LHCN-M2 (cell line): ENCODE measurements around the gene PECR. TPM values are rescaled to one million over a fixed set of nuclear protein-coding genes. Genes with fewer than 3 reads are reported as not detected.
"Not testable (repeated sequence)": the region's sequence is repeated elsewhere in the genome, so short reads cannot be mapped to it uniquely, and the experiment has no call there.

Experiments used
- DNase-seq: peaks from one replicate; pipeline ENCODE4 v3.0.0-alpha.2; 2012; ENCODE audit warnings: low read depth
- total RNA-seq: library from RNA; depleted of rRNA; stranded (reverse); fragments of >200 nt; gene quantifications from 2 replicates; pipeline ENCODE4 v1.2.3, GENCODE V29; 2014

Gene PECR
- total RNA-seq, 1 experiment from 2014 or later, result 12.0 TPM

DNA sequence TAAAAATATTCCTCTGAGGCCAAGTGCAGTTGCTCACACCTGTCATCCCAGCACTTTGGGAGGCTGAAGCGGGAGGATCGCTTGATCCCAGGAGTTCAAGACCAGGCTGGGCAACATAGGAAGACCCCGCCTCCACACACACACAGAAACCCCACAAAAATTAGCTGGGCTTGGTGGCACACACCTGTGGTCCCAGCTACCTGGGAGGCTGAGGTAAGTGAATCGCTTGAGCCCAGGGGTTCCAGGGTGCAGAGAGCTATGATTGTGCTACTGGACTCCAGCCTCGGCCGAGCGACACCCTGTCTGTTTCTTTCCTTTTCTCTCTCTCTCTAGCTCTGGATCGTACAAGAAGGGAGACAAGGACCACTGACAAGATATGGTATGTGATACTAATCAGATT is 25.7 kb upstream of the PECR start:
- DNase-seq, result no peak

DNA sequence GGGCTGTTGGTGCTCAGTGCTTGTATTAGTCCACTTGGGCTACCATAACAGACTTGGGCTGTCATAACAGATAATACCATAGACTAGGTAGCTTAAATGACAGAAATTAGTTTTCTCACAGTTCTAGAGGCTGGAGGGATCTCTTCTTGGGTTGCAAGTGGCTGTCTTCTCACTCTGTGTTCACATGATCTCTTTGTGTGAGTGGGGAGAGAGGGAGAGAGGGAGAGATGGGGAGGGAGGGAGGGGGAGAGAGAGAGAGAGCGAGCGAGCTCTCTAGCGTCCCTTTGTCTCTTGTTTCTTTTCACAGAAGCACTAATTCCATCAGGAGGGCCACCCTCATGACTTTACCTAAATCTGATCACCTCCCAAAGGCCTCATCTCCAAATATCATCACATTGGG is 23.1 kb upstream of the PECR start:
- no peak for DNase-seq

DNA sequence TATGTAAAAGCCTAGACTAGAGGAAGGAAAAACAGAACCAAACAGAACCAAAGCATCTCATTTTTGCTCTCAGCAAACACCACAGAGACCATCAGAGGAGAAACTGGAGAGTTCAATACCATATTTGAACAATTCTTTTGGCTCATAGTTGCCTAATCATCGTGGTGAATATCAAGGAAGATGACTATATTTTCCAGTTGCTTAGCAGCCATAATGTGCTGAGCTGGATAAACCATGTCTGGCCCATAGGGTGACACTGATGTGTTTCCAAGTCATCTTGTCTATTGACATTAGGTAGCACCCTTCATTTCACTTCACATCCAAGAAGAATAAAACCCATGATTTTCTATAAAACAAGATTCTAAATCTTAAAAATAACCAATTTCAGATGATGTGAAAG is 21.6 kb upstream of the PECR start:
- DNase-seq, result no peak

DNA sequence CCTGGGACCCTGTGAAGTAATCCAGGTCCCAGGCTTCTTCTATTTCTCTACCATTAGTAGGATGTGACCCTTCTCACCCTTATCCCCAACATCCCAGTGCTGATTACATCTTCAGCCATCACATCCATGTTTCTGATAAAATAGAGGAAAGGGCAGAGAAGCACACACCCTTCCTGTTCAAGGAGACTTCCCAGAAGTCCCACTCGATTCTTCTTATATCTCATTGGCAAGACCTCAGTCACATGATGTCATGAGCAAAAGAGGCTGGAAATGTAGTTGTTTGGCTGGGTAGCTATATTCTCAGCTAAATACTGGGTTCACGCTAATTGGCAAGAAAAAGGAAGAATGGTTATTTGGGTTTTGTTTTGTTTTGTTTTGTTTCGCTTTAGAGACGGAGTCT is 19.5 kb upstream of the PECR start:
- DNase-seq, result no peak

DNA sequence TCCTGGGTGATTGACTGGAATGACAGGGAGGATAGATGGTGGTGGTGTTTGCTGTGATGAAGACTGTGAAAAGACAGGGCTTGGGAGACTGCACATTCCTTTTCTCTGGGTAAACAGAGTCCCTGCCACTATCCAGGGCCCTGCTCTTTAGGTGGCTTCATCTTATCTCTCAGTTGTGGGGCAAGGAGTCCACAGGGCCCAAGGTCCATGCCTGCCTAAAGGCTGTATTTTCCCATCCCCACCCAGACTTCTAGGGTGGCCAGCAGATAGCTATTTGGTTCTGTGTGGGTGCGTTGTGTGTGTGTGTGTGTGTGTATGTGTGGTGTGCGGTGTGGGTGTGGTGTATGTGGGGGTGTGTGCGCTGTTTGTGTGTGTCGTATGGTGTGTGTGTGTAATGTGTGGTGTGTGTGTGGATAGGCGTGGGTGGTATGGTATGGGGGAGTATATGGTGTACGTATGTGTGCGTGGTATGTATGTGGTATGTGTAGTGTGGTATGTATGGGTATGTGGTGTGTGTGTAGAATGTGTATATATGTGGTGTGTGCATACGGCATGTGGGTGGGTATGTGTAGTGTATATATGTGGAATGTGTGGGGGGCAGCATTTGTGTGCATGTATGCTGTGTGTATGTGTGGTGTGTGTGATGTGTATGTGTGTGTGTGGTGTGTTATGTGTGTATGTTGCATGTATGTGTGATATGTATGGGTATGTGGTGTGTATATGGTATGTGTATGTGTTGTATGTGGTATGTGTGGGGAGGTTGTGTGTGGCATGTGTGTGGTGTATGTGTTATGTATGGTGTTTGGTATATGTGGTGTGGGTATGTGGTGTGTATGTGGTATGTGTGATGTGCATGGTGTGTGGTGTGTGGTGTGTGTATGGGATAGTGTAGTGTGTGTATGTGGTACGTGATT is 17.1 kb upstream of the PECR start:
- DNase-seq, result no peak

DNA sequence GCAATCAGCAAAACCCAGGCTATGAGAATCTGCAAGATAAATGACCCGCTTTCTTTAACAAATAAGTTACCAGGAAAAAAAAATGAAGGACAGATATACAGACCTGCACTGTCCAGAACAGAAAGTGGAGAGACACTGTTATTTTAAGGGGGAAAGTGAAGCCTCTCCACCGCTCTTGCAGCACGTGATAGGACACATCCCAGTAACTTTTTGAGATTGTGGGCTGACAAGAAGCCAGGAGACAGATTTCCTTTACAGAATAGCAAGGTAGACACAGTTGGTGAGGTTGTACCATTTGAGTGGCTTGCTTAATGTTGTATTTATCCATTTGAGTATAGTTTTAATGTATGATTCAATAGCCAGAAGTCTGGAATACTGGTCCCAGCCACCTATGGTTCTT is 13.1 kb upstream of the PECR start:
- no peak for DNase-seq

DNA sequence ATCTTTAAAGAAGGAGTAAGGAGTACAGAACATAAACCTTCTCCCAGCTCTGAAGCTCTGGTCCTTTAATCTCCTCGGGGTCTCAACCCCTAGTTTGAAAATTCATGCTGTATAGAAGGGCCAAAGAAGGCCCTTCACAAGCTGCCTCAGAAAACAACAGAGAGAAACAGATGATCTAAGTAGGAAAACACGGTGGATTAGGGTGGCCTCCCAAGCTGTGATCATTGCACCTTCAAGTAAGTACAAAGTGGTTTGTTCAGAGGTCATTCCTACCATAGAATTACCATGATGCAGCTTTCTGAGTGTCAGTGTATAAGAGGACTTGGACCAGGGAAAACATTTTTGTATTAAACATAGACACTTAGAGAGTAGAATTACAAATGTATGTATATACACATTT is 11.0 kb upstream of the PECR start:
- DNase-seq, result no peak

DNA sequence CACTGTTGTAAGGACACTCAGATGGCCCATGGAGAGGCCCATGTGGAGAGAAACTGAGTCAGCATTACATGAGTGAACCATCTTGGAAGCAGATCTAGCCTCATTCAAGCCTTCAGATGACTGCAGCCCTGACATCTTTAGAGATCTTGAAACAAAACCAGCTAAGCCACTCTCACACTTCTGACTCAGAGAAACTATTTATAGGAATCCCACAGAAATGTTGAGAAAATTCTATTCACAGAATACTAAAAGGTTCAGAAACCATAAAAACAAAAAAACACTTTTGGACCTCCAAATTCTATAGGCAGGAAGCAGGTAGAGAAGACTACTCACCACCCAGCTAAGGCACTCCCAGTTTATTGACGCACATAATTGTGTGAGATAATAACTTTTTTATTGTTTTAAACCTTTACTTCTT is 8.8 kb upstream of the PECR start:
- DNase-seq, result peak; percentile 61

DNA sequence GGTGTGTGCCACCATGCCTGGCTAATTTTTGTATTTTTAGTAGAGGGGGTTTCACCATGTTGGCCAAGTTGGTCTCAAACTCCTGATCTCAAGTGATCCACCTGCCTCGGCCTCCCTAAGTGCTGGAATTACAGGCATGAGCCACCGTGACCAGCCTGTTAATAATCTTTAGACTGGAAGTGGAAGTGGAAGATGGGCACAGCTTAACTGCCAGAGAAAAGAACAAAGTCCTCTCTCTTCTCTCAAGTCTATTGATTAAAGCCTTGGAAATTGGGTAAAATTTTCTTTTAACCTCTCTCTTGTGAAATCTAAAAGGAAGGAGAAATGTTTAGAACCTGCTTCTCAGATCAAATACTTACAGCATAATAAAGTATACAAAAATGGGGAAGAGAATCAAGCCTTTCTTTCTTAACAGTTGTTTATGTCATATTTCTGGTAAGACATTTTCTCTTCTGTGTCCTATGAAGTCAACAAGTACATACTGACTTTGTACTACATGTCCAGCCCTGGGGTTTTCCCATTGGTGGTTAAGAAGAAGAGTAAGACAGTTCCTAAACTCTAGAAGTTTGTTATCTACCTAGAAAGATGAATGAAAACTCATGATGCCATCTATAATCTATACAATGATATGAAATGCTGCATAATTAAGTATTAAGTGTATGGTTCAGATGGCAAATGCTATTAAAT is 4.7 kb upstream of the PECR start:
- DNase-seq, result no peak

DNA sequence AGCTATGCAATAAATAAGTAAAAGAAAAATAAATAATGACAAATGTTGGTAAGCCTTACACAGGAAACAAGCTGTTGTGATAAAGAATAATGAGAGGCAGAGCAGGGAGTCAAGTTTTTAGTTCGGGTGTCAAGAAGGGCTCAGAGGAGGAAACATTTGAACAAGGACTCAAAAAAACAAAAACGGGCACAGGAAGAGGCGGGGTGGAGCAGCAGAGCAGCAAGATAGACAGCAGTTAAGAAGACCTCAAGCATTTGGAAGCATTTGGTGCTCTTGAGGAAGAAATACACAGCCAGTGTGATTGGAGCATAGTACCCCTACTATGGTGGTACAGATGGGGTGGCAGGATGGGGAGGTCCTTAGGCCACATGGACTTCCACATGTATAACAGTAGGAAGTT is 2.9 kb upstream of the PECR start:
- peak; percentile 57 for DNase-seq

DNA sequence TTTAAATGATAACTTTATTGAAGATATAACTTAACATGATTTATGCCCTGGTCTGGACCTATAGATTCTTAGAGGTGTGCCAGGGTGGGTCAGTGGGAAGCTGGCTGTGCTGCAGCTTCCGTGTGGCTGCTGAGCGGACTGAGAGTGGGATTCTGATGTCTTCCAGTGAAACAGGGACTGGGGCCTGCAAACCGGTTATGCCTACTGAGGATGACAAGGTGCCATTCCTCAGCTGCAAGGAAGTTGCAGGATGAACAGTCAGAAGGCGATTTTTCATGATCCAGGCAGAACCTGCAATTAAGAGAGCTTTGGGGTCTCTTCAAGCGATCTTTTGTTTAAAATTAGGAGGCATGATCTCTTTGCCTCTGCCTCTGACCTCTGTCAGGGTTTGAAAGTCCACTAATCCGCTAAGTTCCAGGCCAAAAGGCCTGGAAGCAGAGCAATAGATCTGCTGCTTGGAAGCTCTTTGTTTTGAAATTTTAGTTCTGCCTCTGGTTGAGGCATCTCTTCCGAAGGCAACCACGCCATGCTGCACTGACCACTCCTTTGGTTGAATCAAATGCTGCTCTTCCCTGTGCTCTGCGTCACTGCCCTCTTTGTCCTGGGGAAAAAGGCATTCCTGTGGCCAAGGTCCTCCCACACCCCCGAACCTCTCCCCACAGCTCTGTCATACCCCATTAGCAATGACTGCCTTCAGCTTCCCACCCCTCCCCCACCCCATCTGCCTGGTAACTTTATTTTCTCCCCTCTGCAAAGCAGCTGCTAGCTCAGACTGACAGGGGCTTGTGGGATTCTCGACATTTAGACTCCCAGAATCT is 2.1 kb upstream of the PECR start:
- DNase-seq, result peak; percentile 99

DNA sequence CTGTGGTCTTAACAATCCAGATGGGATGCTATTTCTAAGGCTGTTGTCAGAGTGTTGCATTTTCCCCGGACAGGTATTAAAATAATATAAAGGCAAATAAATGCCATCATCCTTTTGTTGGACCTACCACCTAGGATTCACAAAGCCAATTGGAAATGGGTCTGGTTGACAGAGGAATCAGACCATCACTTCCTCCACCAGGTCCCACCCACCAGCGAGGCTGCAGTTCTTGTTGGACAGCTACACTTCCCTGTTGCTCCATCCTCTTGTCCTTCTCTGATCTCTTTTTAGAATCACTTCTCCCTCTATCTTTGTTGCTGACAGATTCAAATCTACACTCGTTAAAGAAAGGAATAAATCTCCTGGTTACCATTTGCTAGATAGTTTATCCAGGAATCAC is 1.2 kb upstream of the PECR start:
- DNase-seq, result peak; percentile 71

DNA sequence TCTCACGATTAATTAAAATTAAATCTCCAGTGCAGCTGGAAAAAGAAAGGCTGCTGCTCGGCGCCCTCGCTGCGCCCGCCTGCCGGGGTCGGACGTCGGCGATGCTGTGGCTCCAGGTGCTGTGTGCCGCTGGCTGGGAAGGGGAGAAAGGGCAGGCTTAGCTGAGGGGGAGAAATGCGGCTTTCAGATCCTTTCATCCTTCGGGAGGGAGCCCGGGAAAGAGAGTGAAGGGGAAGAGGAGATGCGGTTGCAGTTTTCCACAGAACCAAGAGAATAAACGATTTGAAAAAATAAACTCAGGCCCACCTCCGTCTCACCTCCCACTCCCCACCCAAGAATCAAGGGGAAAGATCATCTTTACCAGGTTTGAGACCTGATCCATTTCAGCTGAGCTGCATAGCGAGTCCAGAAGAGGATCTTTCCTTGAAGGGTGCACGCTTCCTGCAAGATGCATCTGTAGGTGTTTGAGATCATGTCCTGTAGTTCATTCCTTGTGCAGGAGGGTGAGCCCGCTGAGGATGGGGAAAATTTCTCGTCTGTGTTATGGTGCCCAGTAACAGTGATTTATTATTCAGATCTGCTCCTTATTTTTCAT is 605 bp upstream of the PECR start:
- peak; percentile 28 for DNase-seq

DNA sequence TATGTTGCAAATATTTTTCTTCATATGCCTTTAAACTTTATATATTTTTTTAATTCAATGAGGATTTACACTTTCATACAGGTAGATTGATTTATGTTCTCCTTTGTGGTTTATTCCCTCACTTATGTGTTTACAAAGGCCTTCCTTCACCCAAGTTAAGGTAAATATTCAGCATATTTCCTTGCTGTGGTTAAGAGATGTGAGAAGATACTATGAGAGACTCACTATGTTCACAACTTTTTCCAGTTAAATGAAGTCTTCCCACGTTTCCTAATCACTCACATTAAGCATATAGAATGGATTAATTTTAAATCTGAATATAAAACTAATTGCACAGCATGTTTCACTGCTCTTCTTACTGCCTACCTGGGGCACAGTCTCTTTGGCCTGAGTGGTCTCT is 597 bp downstream of the PECR start:
- no peak for DNase-seq

DNA sequence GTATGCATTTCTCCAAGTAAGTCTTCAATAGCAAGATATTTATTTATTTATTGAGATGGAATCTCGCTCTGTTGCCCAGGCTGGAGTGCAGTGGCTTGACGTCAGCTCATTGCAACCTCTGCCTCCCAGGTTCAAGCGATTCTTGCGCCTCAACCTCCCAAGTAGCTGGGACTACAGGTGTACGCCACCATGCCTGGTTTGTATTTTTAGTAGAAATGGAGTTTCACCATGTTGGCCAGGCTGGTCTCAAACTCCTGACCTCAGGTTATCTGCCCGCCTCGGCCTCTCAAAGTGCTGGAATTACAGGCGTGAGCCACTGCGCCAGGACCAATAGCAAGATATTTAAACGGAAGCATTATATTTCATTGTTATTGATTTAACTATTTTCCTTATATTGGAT is 1.6 kb downstream of the PECR start:
- not testable (repeated sequence) for DNase-seq

DNA sequence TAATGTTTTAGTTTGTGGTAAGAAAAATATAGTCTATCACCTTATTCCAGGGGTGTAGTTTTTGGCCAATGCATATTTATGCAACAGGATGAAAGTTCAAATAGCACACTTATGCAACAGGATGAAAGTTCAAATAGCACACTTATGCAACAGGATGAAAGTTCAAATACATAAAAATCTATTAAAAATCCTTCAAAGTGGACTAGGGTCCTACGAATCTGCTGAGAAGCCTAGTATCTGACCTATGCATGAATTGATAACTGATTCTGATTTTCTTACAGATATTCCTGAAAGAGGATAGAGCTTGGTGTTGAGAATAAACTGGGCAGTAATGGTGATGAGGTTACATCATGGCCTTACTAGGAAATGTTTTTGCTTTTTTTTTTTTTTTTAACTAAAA is 2.8 kb downstream of the PECR start:
- no peak for DNase-seq

DNA sequence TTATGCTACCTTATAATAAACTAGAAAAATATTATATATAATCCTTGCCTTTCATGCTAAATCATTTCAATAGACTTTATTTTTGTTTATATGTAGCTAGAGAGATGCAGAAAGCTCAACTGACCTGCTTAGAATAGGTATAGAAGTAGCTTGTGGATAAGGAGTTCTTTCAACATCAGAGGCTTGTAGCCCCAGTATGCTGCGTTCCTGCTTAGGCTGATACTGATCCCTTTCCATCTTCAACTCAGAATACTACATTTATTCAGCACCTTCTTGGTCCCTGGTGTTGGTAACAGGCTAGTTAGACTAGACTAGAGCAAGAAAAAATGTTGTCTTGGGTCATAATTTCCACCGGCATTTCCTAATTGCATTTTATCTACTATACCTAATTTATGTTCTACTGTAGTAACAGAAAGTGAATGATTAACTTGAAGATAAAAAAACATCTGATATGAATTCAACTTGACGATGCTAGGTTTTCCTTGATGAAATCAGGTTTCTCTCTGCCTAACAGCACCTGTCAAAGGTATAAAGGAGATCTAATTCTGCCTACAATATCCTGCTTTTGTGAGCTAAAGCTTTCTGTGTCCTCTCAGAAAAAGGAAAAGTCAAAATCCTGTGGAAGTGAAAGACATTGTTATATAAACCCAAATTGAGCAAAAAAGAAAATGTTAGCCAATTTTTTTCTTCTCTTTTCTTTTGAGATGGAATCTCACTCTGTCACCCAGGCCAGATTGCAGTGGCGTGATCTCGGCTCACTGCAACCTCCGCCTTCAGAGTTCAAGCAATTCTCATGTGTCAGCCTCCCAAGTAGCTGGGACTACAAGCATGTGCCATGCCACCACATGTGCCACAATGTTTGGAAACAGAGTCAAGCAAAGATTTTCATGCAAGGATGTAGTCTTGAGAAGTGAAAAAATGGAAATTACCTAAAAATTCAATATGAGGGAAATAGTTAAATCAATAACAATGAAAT is 5.8 kb downstream of the PECR start:
- no peak for DNase-seq

DNA sequence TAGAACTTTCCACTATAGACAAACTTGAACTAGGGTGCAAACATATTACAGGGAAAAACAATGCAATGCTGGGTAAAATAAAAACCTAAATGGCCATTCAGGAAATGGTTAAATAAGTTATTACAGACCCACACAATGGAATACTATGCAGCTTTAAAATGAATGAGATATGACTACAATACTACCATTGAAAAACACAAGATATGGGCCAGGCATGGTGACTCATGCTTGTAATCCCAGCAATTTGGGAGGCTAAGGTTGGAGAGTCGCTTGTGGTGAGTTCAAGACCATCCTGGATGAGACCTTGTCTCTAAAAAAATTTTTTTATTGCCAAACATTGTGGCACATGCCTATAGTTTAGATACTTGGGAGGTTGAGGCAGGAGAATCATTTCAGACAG is 6.8 kb downstream of the PECR start:
- DNase-seq, result no peak

DNA sequence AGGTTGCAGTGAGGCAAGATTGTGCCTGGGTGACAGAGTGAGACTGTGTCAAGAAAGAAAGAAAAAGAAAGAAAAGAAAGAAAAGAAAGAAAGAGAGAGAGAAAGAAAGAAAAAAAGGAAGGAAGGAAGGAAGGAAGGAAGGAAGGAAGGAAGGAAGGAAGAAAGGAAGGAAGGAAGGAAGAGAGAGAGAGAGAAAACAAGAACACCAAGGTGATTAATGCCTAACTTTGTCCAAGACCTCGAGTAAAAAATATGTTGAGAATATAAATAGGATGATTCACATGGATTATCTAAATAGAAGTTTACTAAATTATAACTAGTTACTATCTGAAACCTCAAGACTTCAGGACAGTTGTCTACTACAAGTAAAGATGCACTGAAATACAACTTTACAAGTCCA is 7.2 kb downstream of the PECR start:
- no peak for DNase-seq

DNA sequence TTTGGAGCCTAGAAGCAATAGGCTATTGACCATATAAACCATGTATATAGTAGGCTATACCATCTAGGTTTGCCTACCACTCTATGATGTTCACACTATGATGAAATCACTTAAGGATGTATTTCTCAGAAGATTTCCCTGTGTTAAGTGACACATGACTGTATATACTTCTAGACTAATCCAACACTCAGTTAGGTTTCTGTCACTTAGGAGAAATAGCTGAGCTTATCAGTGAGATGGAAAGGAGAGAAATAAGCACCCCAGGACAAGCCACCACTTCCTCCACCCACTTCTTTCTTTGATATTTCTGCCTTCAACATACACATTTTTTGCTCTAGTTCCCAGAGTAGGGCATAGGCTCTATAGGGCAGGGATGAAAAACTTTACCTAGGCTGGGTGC is 7.8 kb downstream of the PECR start:
- no peak for DNase-seq

DNA sequence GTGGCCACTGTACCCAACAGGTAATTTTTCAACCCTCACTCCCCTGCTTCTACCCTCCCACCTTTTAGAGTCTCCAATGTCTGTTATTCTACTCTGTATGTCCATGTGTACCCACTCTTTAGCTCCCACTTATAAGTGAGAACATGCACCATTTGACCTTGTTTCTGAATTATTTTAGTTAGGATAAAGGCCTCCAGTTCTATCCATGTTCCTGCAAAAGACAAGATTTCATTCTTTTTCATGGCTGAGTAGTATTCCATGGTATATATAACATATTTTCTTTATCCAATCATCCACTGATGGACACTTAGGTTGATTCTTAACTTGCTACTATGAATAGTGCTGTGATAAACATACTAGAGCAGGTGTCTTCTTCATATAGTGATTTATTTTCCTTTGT is 9.1 kb downstream of the PECR start:
- DNase-seq, result no peak
